ENCODE results near the gene XCL1. TPM values are rescaled to one million over a fixed set of nuclear protein-coding genes. Genes with fewer than 3 reads are reported as not detected.
A peak's percentile ranks its signal among the peaks of the same experiment; 100 is the strongest.

The XCL1 gene
- polyA plus RNA-seq, 2 donors = 0.20 to 0.27 TPM

GRCh38 chr1:168598125-168598524, 21.7 kb downstream of the XCL1 start:
- no peak overlapping the region for H3K4me3 ChIP-seq (ENCODE audit: low read depth in 1 of 2, low read length in 2 of 2)
- no peaks in the 10 kb centered on the region for H3K27me3 ChIP-seq (ENCODE audit: control insufficient read depth in 1 of 2, insufficient read depth in 2 of 2, low read length in 2 of 2)
- H3K4me1 ChIP-seq (ENCODE audit: control insufficient read depth in 2 of 2, insufficient read depth in 2 of 2, low read length in 1 of 2) = no peaks in the 10 kb centered on the region
- H3K36me3 ChIP-seq (ENCODE audit: control insufficient read depth in 2 of 2, insufficient read depth in 2 of 2, low read length in 1 of 2) = no peaks in the 10 kb centered on the region
- H3K27ac ChIP-seq (ENCODE audit: low read depth in 2 of 2, low read length in 1 of 2) = no peak overlapping the region
- H3K9me3 ChIP-seq (ENCODE audit: control insufficient read depth in 2 of 2, insufficient read depth in 1 of 2, low read depth in 1 of 2, low read length in 1 of 2) = no peaks in the 10 kb centered on the region
- WGBS, 2 donors = 74 to 80% methylated on average over 3 of the region's 3 CpGs

GRCh38 chr1:168598892-168599291, 22.5 kb downstream of the XCL1 start:
- 95 to 100% methylated on average over 1 of the region's 1 CpG for WGBS, 2 donors
- H3K4me1 ChIP-seq (ENCODE audit: control insufficient read depth in 2 of 2, insufficient read depth in 2 of 2, low read length in 1 of 2) = no peaks in the 10 kb centered on the region
- H3K9me3 ChIP-seq (ENCODE audit: control insufficient read depth in 2 of 2, insufficient read depth in 1 of 2, low read depth in 1 of 2, low read length in 1 of 2) = no peaks in the 10 kb centered on the region
- no peaks in the 10 kb centered on the region for H3K27me3 ChIP-seq (ENCODE audit: control insufficient read depth in 1 of 2, insufficient read depth in 2 of 2, low read length in 2 of 2)
- H3K27ac ChIP-seq (ENCODE audit: low read depth in 2 of 2, low read length in 1 of 2) = no peak overlapping the region
- H3K4me3 ChIP-seq (ENCODE audit: low read depth in 1 of 2, low read length in 2 of 2) = no peak overlapping the region
- H3K36me3 ChIP-seq (ENCODE audit: control insufficient read depth in 2 of 2, insufficient read depth in 2 of 2, low read length in 1 of 2) = no peaks in the 10 kb centered on the region

GRCh38 chr1:168599641-168600040, 23.2 kb downstream of the XCL1 start:
- no peaks in the 10 kb centered on the region for H3K27me3 ChIP-seq (ENCODE audit: control insufficient read depth in 1 of 2, insufficient read depth in 2 of 2, low read length in 2 of 2)
- 63 to 70% methylated on average over 2 of the region's 2 CpGs for WGBS, 2 donors
- H3K4me1 ChIP-seq (ENCODE audit: control insufficient read depth in 2 of 2, insufficient read depth in 2 of 2, low read length in 1 of 2) = no peaks in the 10 kb centered on the region
- no peaks in the 10 kb centered on the region for H3K9me3 ChIP-seq (ENCODE audit: control insufficient read depth in 2 of 2, insufficient read depth in 1 of 2, low read depth in 1 of 2, low read length in 1 of 2)
- H3K36me3 ChIP-seq (ENCODE audit: control insufficient read depth in 2 of 2, insufficient read depth in 2 of 2, low read length in 1 of 2) = no peaks in the 10 kb centered on the region
- H3K4me3 ChIP-seq (ENCODE audit: low read depth in 1 of 2, low read length in 2 of 2) = no peak overlapping the region
- no peak overlapping the region for H3K27ac ChIP-seq (ENCODE audit: low read depth in 2 of 2, low read length in 1 of 2)

GRCh38 chr1:168601051-168601450, 24.6 kb downstream of the XCL1 start:
- H3K4me3 ChIP-seq (ENCODE audit: low read depth in 1 of 2, low read length in 2 of 2) = no peak overlapping the region
- WGBS, 2 donors = 36 to 51% methylated on average over 4 of the region's 4 CpGs

GRCh38 chr1:168603501-168604110, 27.2 kb downstream of the XCL1 start:
- no peak overlapping the region for H3K27ac ChIP-seq (ENCODE audit: low read depth in 2 of 2, low read length in 1 of 2)
- WGBS, 2 donors = 30 to 41% methylated on average over 4 of the region's 4 CpGs
- H3K4me3 ChIP-seq (ENCODE audit: low read depth in 1 of 2, low read length in 2 of 2) = no peak overlapping the region
- no peaks in the 10 kb centered on the region for H3K27me3 ChIP-seq (ENCODE audit: control insufficient read depth in 1 of 2, insufficient read depth in 2 of 2, low read length in 2 of 2)
- H3K36me3 ChIP-seq (ENCODE audit: control insufficient read depth in 2 of 2, insufficient read depth in 2 of 2, low read length in 1 of 2) = no peaks in the 10 kb centered on the region
- H3K4me1 ChIP-seq (ENCODE audit: control insufficient read depth in 2 of 2, insufficient read depth in 2 of 2, low read length in 1 of 2) = no peaks in the 10 kb centered on the region
- no peaks in the 10 kb centered on the region for H3K9me3 ChIP-seq (ENCODE audit: control insufficient read depth in 2 of 2, insufficient read depth in 1 of 2, low read depth in 1 of 2, low read length in 1 of 2)

More at GRCh38 chr1:168601051-168601450, 24.6 kb downstream of the XCL1 start:
- Histone ChIP-seq H3K4me1 (ENCODE audit: control insufficient read depth in 2 of 2, insufficient read depth in 2 of 2, low read length in 1 of 2) (no peaks in the 10 kb centered on the region), H3K9me3 (ENCODE audit: control insufficient read depth in 2 of 2, insufficient read depth in 1 of 2, low read depth in 1 of 2, low read length in 1 of 2) (no peaks in the 10 kb centered on the region), H3K27ac (ENCODE audit: low read depth in 2 of 2, low read length in 1 of 2) (no peak overlapping the region), H3K36me3 (ENCODE audit: control insufficient read depth in 2 of 2, insufficient read depth in 2 of 2, low read length in 1 of 2) (no peaks in the 10 kb centered on the region), H3K27me3 (ENCODE audit: control insufficient read depth in 1 of 2, insufficient read depth in 2 of 2, low read length in 2 of 2) (no peaks in the 10 kb centered on the region)

GRCh38 chr1:168605443-168605842, 29.0 kb downstream of the XCL1 start:
- no peaks in the 10 kb centered on the region for H3K27me3 ChIP-seq (ENCODE audit: control insufficient read depth in 1 of 2, insufficient read depth in 2 of 2, low read length in 2 of 2)
- H3K27ac ChIP-seq (ENCODE audit: low read depth in 2 of 2, low read length in 1 of 2) = no peak overlapping the region

GRCh38 chr1:168606096-168606495, 29.7 kb downstream of the XCL1 start:
- Histone ChIP-seq H3K36me3 (ENCODE audit: control insufficient read depth in 2 of 2, insufficient read depth in 2 of 2, low read length in 1 of 2) (no peaks in the 10 kb centered on the region), H3K4me3 (ENCODE audit: low read depth in 1 of 2, low read length in 2 of 2) (no peak overlapping the region), H3K9me3 (ENCODE audit: control insufficient read depth in 2 of 2, insufficient read depth in 1 of 2, low read depth in 1 of 2, low read length in 1 of 2) (no peaks in the 10 kb centered on the region), H3K27me3 (ENCODE audit: control insufficient read depth in 1 of 2, insufficient read depth in 2 of 2, low read length in 2 of 2) (no peaks in the 10 kb centered on the region), H3K27ac (ENCODE audit: low read depth in 2 of 2, low read length in 1 of 2) (no peak overlapping the region), H3K4me1 (ENCODE audit: control insufficient read depth in 2 of 2, insufficient read depth in 2 of 2, low read length in 1 of 2) (peaks cover 0 to 7% of the 10 kb centered on the region in 2 donors)

More at GRCh38 chr1:168605443-168605842, 29.0 kb downstream of the XCL1 start:
- Histone ChIP-seq H3K4me3 (ENCODE audit: low read depth in 1 of 2, low read length in 2 of 2) (no peak overlapping the region), H3K36me3 (ENCODE audit: control insufficient read depth in 2 of 2, insufficient read depth in 2 of 2, low read length in 1 of 2) (no peaks in the 10 kb centered on the region), H3K9me3 (ENCODE audit: control insufficient read depth in 2 of 2, insufficient read depth in 1 of 2, low read depth in 1 of 2, low read length in 1 of 2) (no peaks in the 10 kb centered on the region), H3K4me1 (ENCODE audit: control insufficient read depth in 2 of 2, insufficient read depth in 2 of 2, low read length in 1 of 2) (peaks cover 0 to 7% of the 10 kb centered on the region in 2 donors)

GRCh38 chr1:168607872-168608428, 31.5 kb downstream of the XCL1 start:
- 77 to 83% methylated on average over 3 of the region's 3 CpGs for WGBS, 2 donors
- Histone ChIP-seq H3K27me3 (ENCODE audit: control insufficient read depth in 1 of 2, insufficient read depth in 2 of 2, low read length in 2 of 2) (no peaks in the 10 kb centered on the region), H3K4me1 (ENCODE audit: control insufficient read depth in 2 of 2, insufficient read depth in 2 of 2, low read length in 1 of 2) (peaks cover 0 to 7% of the 10 kb centered on the region in 2 donors), H3K9me3 (ENCODE audit: control insufficient read depth in 2 of 2, insufficient read depth in 1 of 2, low read depth in 1 of 2, low read length in 1 of 2) (no peaks in the 10 kb centered on the region), H3K36me3 (ENCODE audit: control insufficient read depth in 2 of 2, insufficient read depth in 2 of 2, low read length in 1 of 2) (no peaks in the 10 kb centered on the region), H3K4me3 (ENCODE audit: low read depth in 1 of 2, low read length in 2 of 2) (no peak overlapping the region), H3K27ac (ENCODE audit: low read depth in 2 of 2, low read length in 1 of 2) (no peak overlapping the region)

GRCh38 chr1:168608796-168609715, 32.7 kb downstream of the XCL1 start:
- peaks cover 0 to 9% of the 10 kb centered on the region in 2 donors for H3K4me1 ChIP-seq (ENCODE audit: control insufficient read depth in 2 of 2, insufficient read depth in 2 of 2, low read length in 1 of 2)
- H3K4me3 ChIP-seq (ENCODE audit: low read depth in 1 of 2, low read length in 2 of 2) = no peak overlapping the region
- H3K27me3 ChIP-seq (ENCODE audit: control insufficient read depth in 1 of 2, insufficient read depth in 2 of 2, low read length in 2 of 2) = no peaks in the 10 kb centered on the region
- 60 to 70% methylated on average over 20 of the region's 20 CpGs for WGBS, 2 donors
- no peaks in the 10 kb centered on the region for H3K36me3 ChIP-seq (ENCODE audit: control insufficient read depth in 2 of 2, insufficient read depth in 2 of 2, low read length in 1 of 2)
- peak overlapping the region in 1 of 2 donors; percentile 19 for H3K27ac ChIP-seq (ENCODE audit: low read depth in 2 of 2, low read length in 1 of 2)
- H3K9me3 ChIP-seq (ENCODE audit: control insufficient read depth in 2 of 2, insufficient read depth in 1 of 2, low read depth in 1 of 2, low read length in 1 of 2) = no peaks in the 10 kb centered on the region

Measured in esophagus (tissue), 2 donors.